Adipocyte (in vitro differentiated cells): Measurements from ENCODE around the gene RHOBTB1.
"Not testable (repeated sequence)": the region's sequence is repeated elsewhere in the genome, so short reads cannot be mapped to it uniquely, and the experiment has no call there.

ENCODE experiments used
- DNase-seq: peaks from one replicate; pipeline ENCODE4 v3.0.0-alpha.2; 2015; ENCODE audit warnings: low read depth
- H3K27me3 ChIP-seq: replicated peaks from 2 replicates; pipeline ENCODE4 v1.7.0; 2013; ENCODE audit warnings: mild to moderate bottlenecking, low read length, moderate library complexity; ENCODE audit not compliant: control insufficient read depth, insufficient read depth
- H3K36me3 ChIP-seq: 2 replicates; pipeline ENCODE4 v1.7.0; 2013; ENCODE audit warnings: low read length, mild to moderate bottlenecking, moderate library complexity; ENCODE audit not compliant: control insufficient read depth, insufficient read depth, severe bottlenecking
- H3K4me1 ChIP-seq: 2 replicates; pipeline ENCODE4 v1.7.0; 2013; ENCODE audit warnings: mild to moderate bottlenecking, low read length, moderate library complexity; ENCODE audit not compliant: control insufficient read depth, insufficient read depth
- H3K4me3 ChIP-seq: 2 replicates; pipeline ENCODE4 v1.7.0; 2013; ENCODE audit warnings: mild to moderate bottlenecking, low read length, moderate library complexity
- H3K9ac ChIP-seq: 2 replicates; pipeline ENCODE4 v1.7.0; 2013; ENCODE audit warnings: mild to moderate bottlenecking, low read length, moderate library complexity
- H3K9me3 ChIP-seq: 2 replicates; pipeline ENCODE4 v1.7.0; 2013; ENCODE audit warnings: mild to moderate bottlenecking, low read length, moderate library complexity; ENCODE audit not compliant: control insufficient read depth

The RHOBTB1 gene

GRCh38 chr10:60835049-60835448 lies 108.9 kb downstream of the RHOBTB1 start:
- Histone ChIP-seq H3K4me1 (no peaks in the 10 kb centered on the region), H3K9me3 (no peaks in the 10 kb centered on the region), H3K4me3 (no peak overlapping the region), H3K36me3 (no peaks in the 10 kb centered on the region), H3K27me3 (no peaks in the 10 kb centered on the region), H3K9ac (no peak overlapping the region)
- DNase-seq = no peak

- no peak for DNase-seq
- Histone ChIP-seq H3K9me3 (no peaks in the 10 kb centered on the region), H3K4me1 (no peaks in the 10 kb centered on the region), H3K27me3 (no peaks in the 10 kb centered on the region), H3K36me3 (no peaks in the 10 kb centered on the region), H3K4me3 (no peak overlapping the region), H3K9ac (no peak overlapping the region)
Observed at GRCh38 chr10:60834401-60834800, 109.6 kb downstream of the RHOBTB1 start.

GRCh38 chr10:60832136-60832535 lies 111.8 kb downstream of the RHOBTB1 start:
- not testable (repeated sequence) for H3K4me3 ChIP-seq, DNase-seq, H3K9me3 ChIP-seq, H3K9ac ChIP-seq, H3K36me3 ChIP-seq, H3K27me3 ChIP-seq
- peaks cover 13% of the 10 kb centered on the region for H3K4me1 ChIP-seq

- Histone ChIP-seq H3K36me3 (no peaks in the 10 kb centered on the region), H3K27me3 (peaks cover 7% of the 10 kb centered on the region), H3K9ac (no peak overlapping the region), H3K4me1 (peaks cover 13% of the 10 kb centered on the region), H3K4me3 (no peak overlapping the region), H3K9me3 (no peaks in the 10 kb centered on the region)
- DNase-seq = no peak
Observed at GRCh38 chr10:60828489-60828852, 115.5 kb downstream of the RHOBTB1 start.

GRCh38 chr10:60827791-60828488 lies 116.0 kb downstream of the RHOBTB1 start:
- DNase-seq = peak; percentile 42
- Histone ChIP-seq H3K9me3 (no peaks in the 10 kb centered on the region), H3K4me3 (no peak overlapping the region), H3K27me3 (peaks cover 7% of the 10 kb centered on the region), H3K9ac (no peak overlapping the region), H3K4me1 (peaks cover 13% of the 10 kb centered on the region), H3K36me3 (no peaks in the 10 kb centered on the region)

GRCh38 chr10:60825520-60825919 lies 118.5 kb downstream of the RHOBTB1 start:
- Histone ChIP-seq H3K9ac (no peak overlapping the region), H3K36me3 (no peaks in the 10 kb centered on the region), H3K27me3 (peaks cover 7% of the 10 kb centered on the region), H3K4me3 (no peak overlapping the region), H3K4me1 (peaks cover 13% of the 10 kb centered on the region), H3K9me3 (no peaks in the 10 kb centered on the region)
- no peak for DNase-seq

GRCh38 chr10:60823324-60823723 lies 120.7 kb downstream of the RHOBTB1 start:
- no peak overlapping the region for H3K4me3 ChIP-seq
- no peaks in the 10 kb centered on the region for H3K36me3 ChIP-seq
- H3K9ac ChIP-seq = no peak overlapping the region
- peaks cover 14% of the 10 kb centered on the region for H3K4me1 ChIP-seq
- no peak for DNase-seq
- peaks cover 7% of the 10 kb centered on the region for H3K27me3 ChIP-seq
- H3K9me3 ChIP-seq = no peaks in the 10 kb centered on the region

GRCh38 chr10:60822809-60823208 lies 121.2 kb downstream of the RHOBTB1 start:
- Histone ChIP-seq H3K9ac (no peak overlapping the region), H3K4me3 (no peak overlapping the region), H3K9me3 (no peaks in the 10 kb centered on the region), H3K36me3 (no peaks in the 10 kb centered on the region), H3K27me3 (peaks cover 7% of the 10 kb centered on the region), H3K4me1 (peaks cover 14% of the 10 kb centered on the region)
- no peak for DNase-seq

- Histone ChIP-seq H3K27me3 (peaks cover 7% of the 10 kb centered on the region), H3K9ac (no peak overlapping the region)
Observed at GRCh38 chr10:60821656-60822055, 122.3 kb downstream of the RHOBTB1 start.

GRCh38 chr10:60820093-60820754 lies 123.8 kb downstream of the RHOBTB1 start:
- peaks cover 2% of the 10 kb centered on the region for H3K27me3 ChIP-seq
- H3K4me1 ChIP-seq = peaks cover 29% of the 10 kb centered on the region
- no peaks in the 10 kb centered on the region for H3K9me3 ChIP-seq
- peak; percentile 59 for DNase-seq
- H3K9ac ChIP-seq = no peak overlapping the region
- no peaks in the 10 kb centered on the region for H3K36me3 ChIP-seq
- H3K4me3 ChIP-seq = no peak overlapping the region

More at GRCh38 chr10:60821656-60822055, 122.3 kb downstream of the RHOBTB1 start:
- Histone ChIP-seq H3K36me3 (no peaks in the 10 kb centered on the region), H3K4me1 (peaks cover 23% of the 10 kb centered on the region), H3K4me3 (no peak overlapping the region), H3K9me3 (no peaks in the 10 kb centered on the region)
- peak; percentile 37 for DNase-seq
